OCI-LY3 (cell line): ENCODE data around the gene MKLN1.

Source experiments
- EZH2phosphoT487 ChIP-seq: fragments of 200-600 bp; shearing (Covaris generic); IDR thresholded peaks from 2 replicates; pipeline ENCODE4 v1.6.1; 2018; ENCODE audit warnings: antibody characterized with exemption, mixed run types, low read depth
- TF ChIP-seq, protein P1 (sequence below): fragments of 200-600, 300-600 bp; sonication (generic); IDR thresholded peaks from 2 replicates; pipeline ENCODE4 v1.5.1; 2014; ENCODE audit warnings: antibody characterized with exemption, low read length, low read depth

DNA sequence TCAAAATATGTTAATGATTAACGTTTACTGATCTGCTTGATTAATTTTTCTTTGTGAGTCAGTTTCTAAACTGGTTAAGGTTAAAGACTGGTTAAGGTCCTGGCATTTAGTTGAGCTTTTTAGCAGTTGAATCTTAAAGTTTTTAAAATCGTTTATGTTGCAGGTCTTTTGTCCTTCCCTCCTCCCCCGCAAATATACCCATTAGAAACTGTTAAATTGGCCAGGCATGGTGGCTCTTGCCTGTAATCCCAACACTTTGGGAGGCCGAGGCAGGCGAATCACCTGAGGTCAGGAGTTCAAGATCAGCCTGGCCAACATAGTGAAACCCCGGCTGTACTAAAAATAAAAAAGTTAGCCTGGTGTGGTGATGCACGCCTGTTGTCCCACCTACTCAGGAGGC lies 127.9 kb downstream of the MKLN1 start:
- TF ChIP-seq, protein P1, sequence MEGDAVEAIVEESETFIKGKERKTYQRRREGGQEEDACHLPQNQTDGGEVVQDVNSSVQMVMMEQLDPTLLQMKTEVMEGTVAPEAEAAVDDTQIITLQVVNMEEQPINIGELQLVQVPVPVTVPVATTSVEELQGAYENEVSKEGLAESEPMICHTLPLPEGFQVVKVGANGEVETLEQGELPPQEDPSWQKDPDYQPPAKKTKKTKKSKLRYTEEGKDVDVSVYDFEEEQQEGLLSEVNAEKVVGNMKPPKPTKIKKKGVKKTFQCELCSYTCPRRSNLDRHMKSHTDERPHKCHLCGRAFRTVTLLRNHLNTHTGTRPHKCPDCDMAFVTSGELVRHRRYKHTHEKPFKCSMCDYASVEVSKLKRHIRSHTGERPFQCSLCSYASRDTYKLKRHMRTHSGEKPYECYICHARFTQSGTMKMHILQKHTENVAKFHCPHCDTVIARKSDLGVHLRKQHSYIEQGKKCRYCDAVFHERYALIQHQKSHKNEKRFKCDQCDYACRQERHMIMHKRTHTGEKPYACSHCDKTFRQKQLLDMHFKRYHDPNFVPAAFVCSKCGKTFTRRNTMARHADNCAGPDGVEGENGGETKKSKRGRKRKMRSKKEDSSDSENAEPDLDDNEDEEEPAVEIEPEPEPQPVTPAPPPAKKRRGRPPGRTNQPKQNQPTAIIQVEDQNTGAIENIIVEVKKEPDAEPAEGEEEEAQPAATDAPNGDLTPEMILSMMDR, result no peak
- no peak for TF ChIP-seq EZH2phosphoT487
